ENCODE data around the gene TEX35.

Gene TEX35

DNA sequence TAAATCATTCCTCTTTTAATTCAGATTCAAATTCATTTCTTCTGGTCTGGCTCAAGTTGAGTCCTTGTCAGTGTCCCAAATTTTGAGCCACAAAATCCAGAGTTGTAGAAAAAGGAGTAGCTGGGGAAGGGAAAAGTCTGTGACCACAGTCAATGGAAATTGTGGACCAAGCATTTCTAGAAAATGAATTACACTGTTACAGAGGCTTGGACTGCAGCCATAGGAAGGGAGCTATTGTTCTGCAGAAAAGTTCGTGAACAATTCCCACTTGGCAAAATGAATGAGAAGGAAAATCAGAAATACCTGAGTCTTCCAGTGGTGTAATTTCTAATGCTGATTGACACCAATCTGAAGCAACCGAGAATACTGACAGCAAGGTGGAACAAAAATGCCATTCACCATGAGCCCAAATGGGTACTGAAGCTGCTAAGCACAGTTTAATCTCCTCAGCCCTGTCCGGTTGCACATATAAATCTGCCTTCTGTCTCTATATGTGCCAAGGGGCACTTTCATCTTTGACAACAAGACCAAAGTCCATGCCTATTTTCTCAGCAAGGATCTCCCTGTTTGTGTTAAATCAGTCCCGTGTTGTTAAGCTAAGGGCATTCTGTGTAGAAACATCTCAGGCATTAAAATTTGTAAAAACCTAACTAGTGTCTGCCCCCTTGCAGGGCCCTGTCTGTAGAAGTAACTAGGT, 51.3 kb downstream of the TEX35 start:
- Mint-ChIP-seq H3K27me3 (no peaks in the 10 kb centered on the region), H3K4me1 (no peaks in the 10 kb centered on the region), H3K27ac (no peak overlapping the region), H3K4me3 (no peak overlapping the region), H3K36me3 (peaks cover 2% of the 10 kb centered on the region), H3K9me3 (no peaks in the 10 kb centered on the region)

DNA sequence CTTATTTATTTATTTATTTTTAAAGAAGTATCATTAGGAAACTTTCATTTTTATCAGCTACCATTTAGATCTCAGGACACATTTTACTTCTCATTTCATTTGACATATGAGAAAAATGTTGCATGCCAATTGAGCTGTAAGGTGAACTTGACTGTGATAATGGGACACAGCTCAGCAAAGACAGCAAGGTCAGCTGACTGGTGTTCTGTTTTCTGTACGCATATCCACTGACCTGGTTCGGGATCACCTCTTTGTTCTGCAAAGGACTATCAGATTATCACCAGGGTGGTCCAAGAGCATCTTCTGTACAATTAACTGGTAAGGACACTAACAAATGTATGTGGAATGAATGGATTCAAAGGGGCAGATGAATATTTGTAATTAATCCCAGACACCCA, 51.9 kb downstream of the TEX35 start:
- H3K36me3 Mint-ChIP-seq = peaks cover 2% of the 10 kb centered on the region
- H3K9me3 Mint-ChIP-seq = no peaks in the 10 kb centered on the region
- no peaks in the 10 kb centered on the region for H3K27me3 Mint-ChIP-seq
- no peaks in the 10 kb centered on the region for H3K4me1 Mint-ChIP-seq
- H3K27ac Mint-ChIP-seq = no peak overlapping the region
- H3K4me3 Mint-ChIP-seq = no peak overlapping the region

DNA sequence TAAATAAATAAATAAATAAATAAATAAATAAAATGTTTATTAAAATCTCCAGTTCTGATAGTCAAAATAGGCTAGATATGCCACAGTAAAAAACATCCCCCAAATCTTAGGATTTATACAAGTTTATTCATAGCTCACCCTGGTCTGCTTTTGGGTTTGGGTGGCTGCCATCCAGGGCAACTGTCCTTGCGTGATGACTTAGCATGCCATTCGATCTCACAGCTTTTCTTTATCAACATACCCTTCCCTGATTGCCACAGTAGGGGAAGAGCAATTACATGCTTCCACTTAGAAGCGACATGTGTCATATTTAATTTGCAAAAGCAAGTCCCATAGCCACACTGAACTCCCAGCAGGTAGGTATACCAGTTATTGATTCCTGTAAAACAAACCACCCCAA, 52.7 kb downstream of the TEX35 start:
- H3K9me3 Mint-ChIP-seq = no peaks in the 10 kb centered on the region
- no peak overlapping the region for H3K27ac Mint-ChIP-seq
- no peaks in the 10 kb centered on the region for H3K27me3 Mint-ChIP-seq
- H3K4me1 Mint-ChIP-seq = no peaks in the 10 kb centered on the region
- H3K4me3 Mint-ChIP-seq = no peak overlapping the region
- peaks cover 2% of the 10 kb centered on the region for H3K36me3 Mint-ChIP-seq

DNA sequence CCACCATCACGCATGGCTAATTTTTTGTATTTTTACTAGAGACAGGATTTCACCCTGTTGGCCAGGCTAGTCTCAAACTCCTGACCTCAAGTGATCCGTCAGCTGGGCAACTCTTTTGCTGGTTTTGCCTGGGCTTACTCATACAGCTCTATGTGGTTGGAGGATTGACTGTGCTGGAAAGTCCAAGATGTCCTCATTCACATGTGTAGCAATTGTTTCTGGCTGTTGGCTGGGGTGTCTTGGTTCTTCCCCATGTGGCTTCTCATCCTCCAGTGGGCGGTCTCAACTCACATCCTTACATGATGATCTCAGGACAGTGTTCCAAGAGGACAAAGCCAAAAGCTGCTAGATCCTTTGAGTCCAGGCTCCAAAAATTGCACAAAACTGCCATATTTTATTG, 53.3 kb downstream of the TEX35 start:
- no peaks in the 10 kb centered on the region for H3K27me3 Mint-ChIP-seq
- no peak overlapping the region for H3K4me3 Mint-ChIP-seq
- H3K4me1 Mint-ChIP-seq = no peaks in the 10 kb centered on the region
- peaks cover 2% of the 10 kb centered on the region for H3K36me3 Mint-ChIP-seq
- H3K27ac Mint-ChIP-seq = no peak overlapping the region
- no peaks in the 10 kb centered on the region for H3K9me3 Mint-ChIP-seq

DNA sequence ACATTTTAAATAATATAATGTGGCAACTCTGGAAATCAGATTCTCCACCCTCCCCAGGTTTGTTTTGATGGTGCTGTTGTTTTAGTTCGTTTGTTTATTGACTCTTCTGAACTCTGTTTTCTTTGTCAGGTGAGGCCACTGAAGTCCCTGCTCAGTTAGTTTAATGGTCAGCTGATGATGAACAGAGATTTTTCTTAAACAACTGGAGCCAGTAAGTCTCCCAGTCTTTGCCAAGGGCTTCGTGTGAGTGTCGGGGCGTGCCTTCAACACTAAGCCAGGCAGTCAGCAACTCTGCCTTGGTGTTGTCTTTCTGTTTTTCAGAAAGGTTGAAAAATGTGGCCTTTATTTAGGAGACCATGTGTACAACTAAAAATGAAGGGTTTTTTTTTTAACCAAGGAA, 58.9 kb downstream of the TEX35 start:
- Mint-ChIP-seq H3K36me3 (peaks cover 3% of the 10 kb centered on the region), H3K4me3 (no peak overlapping the region), H3K27me3 (no peaks in the 10 kb centered on the region), H3K9me3 (no peaks in the 10 kb centered on the region), H3K4me1 (no peaks in the 10 kb centered on the region), H3K27ac (no peak overlapping the region)
